ENCODE measurements around the gene CYB561A3.

The CYB561A3 gene

DNA sequence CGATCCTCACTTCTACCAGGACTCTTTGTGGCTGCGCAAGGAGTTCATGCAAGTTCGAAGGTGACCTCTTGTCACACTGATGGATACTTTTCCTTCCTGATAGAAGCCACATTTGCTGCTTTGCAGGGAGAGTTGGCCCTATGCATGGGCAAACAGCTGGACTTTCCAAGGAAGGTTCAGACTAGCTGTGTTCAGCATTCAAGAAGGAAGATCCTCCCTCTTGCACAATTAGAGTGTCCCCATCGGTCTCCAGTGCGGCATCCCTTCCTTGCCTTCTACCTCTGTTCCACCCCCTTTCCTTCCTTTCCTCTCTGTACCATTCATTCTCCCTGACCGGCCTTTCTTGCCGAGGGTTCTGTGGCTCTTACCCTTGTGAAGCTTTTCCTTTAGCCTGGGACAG, 7.0 kb upstream of the CYB561A3 start:
- no peak for DNase-seq

DNA sequence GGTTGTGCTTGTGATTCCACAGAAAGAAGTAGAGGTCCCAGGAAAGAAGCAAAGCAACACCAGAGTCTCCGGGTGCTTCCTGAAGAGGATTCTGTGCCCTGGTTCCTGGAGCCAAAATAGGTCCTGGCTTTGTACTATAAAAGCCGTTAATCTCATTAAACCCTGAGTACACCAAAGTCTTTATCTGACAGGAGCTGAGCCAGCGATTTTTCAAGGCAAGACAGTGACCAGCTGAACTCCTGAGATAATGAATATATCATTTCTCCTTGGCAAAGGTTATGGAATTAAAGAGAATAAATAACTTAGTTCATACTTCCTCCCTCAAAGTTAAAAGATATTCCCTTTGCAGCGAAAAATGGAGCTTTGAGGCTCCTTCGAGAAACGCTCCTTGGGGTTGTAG, 5.7 kb upstream of the CYB561A3 start:
- DNase-seq, result no peak

DNA sequence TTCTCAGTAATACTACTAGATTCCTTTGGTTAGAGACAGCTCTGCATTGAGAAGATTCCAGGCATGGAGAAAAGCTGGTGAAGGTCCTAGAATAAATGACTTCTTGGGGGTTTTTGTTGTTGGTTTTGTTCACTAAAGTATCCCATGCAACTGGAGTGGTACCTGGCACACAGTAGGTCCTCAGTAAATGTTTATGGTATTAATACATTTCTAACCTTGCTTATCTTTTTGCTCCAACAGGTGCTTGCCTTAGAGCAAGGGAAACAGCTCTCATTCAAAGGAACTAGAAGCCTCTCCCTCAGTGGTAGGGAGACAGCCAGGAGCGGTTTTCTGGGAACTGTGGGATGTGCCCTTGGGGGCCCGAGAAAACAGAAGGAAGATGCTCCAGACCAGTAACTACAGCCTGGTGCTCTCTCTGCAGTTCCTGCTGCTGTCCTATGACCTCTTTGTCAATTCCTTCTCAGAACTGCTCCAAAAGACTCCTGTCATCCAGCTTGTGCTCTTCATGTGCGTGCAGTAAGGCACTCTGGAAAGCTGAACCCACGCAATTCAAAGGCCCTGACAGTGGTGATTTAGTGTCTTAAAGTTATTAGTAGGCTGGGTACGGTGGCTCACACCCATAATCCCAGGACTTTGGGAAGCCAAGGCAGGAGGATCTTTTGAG, 2.5 kb upstream of the CYB561A3 start:
- no peak for DNase-seq

DNA sequence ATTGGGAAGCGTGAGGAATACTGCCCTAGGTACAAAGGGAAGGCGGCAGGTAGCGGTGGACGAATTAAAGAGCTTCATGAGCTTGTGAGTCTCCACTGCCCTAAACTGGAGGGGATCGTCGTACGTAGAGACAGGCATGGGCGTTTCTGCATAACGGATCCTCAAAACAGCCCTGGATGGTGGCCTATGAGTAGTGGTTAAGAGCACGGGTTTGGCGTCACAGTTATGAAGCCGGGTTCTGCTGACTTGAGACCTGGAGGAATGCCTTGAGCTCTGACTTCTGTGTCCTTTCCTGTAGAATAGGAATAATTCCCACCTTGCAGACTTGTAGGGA, 827 bp upstream of the CYB561A3 start:
- no peak for DNase-seq

DNA sequence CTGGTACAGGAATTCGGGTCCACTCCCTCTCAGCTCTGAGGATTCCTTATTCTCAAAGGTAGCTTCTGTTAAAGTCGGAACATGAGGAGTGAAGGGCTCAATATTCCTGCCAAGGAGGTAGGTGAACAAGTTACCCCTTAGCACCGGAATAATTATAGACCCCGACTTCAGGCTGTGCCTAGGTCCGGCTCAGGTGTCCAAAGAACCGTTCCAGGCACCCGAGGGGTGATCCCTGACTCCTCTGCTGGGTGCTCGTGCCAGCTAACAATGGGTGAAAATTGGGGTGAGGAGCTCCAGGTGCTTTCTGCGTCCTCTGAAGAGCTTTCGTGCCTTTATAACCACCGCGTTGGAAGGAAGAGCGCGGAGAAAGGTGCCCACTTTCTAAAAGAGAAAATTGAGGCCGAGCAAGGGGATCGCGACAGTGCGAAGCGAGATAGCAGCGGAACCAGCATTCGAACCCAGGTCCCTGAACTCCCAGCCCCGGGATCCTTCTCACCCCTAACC, 393 bp downstream of the CYB561A3 start:
- no peak for DNase-seq

DNA sequence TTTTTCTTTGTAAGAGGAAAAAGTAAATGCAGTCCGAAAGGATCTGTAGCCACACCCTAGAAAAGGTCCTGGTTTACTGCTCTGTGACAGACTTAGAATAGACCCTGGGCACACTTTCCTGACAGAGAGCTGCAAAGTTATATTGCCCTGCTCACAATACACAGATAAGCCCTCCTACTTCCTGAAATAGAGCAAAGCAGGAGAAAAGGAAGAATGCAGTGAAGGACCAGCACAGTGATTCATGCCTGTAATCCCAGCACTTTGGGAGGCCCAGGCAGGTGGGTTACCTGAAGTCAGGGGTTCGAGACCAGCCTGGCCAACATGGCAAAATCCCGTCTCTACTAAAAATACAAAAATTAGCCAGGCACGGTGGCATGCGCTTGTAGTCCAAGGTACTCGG, 2.2 kb downstream of the CYB561A3 start:
- no peak for DNase-seq

DNA sequence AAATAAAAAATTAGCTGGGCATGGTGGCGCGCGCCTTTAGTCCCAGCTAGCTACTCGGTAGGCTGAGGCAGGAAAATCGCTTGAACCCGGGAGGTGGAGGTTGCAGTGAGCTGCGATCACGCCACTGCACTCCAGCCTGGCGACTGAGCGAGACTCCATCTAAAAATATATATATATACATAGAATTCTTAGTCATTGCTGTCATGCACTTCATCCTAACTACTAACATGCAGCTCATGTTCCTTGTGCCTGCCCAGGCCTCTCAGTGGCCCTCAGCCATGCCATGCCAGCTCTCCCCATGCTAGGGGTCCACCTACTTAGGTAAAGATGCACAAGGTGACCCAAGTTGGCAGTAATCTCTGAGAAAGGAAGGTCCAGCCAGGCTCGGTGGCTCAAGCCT, 3.1 kb downstream of the CYB561A3 start:
- DNase-seq, result no peak

DNA sequence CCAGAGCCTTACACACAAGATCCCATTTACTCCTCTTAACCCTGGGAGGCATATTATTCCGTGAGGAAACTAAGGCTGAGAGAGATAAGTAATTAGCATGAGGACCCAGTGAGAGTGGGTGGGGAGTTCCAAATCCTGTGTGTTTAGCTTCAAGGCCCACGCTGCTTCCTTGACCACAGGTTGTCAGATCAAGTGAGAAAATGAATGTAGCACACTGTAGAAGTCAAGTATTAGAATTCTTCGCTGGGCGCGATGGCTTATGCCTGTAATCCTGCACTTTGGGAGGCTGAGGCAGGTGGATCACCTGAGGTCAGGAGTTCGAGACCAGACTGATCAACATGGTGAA, 3.8 kb downstream of the CYB561A3 start:
- DNase-seq, result no peak

DNA sequence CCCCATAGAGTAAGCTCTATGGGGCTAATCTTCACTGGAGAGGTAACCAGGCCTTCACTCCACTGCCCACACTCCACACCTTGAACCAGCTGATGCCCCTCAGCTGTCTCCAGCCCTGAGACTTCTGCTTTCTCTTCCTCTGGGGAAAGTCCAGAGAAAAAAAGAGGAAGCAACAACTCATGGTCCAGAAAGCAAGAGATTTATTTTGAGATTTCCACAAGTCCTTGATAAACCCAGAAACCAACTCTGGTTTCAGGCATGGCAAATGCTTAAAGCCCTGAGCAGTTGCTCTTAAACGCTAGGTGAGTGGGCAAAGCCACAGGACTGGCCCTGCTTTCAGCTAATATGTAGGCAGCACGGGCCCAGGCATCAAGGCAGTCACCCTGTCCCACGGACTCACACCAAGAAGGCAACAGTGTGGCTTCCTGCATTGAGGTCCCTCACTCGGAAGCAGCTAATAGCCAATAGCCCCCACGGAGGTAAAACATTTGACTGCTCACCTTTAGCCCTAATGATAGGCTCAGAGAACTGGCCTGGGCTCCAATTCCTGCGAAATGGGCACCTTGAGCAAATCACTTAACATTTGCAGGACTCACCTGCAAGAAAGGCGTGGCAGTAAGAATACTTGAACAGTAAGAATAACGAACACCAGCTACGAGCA, 4.3 kb downstream of the CYB561A3 start:
- no peak for DNase-seq

DNA sequence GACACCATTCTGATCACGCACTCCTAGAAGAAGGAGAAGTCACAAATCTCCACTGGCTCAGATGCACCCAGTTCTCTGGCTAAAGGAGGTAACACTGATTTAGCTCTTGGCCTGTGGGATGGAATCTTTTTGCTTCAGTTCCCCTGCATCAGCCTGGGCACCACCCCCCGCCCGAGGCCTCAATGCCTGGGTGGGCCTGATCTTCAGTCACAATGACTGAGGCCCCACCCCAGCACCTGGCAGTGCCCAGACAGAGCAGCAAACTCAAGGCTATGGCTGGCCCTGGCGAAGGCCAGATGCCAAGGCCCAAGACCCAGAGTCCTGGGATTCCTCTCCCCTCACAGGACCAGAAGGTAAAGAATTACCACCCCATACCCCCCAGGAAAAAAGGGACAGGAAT, 5.0 kb downstream of the CYB561A3 start:
- DNase-seq, result no peak

DNA sequence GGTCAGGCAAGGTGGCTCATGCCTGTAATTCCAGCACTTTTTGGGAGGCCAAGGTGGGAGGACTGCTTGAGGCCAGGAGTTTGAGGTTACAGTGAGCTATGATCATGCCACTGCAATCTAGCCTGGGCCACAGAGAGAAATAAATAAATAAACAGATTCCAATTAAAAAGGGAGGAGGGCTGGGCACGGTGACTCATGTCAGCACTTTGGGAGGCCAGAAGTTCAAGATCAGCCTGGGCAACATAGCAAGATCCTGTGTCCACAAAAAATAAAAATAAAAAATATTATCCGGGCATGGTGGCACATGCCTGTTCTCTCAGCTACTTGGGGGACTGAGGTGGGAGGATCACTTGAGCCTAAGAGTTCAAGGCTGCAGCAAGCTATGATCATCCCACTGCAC, 7.5 kb downstream of the CYB561A3 start:
- no peak for DNase-seq

DNA sequence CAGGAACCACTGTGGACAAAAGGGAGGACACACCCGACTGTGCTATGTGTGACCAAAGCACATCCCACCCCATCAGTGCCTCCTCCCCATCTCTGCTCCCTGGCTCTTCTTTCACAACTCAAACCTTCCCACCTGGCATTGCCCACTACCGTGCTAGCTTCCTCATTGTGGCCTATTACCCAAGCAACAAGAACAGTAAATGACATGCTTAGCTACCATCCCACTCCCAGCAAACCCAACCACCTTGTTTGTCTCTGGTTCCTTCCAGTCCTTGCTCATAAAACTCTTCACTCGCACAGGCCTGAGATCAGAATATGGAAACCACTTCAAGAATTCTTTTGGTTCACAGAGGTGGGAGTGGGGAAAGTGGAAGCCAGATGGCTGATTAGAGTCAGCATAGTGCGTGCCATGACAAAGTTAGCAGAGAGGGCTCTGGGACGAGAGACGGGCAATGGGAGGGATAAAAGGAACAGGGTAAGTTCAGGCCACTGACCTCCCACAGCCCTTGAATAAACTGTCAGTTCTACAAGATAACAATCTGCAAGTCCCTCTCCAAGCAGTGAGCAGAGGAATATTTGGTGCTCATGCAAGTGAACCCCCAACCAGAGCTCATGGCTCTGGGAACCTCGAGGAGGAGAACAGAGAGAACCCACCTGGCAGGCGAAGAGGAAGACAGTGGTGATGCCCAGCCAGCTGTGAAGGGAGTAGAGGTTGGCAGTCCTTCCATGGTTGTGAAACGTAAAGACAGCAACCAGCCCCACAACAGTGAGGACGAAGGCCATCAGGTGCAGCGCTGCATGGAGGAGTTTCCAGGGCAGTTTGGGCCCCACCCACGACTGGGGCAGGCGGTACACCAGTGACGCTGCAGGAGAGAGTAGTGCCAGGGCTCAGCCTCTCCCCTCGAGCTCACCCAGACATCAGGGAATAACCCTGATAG, 8.3 kb downstream of the CYB561A3 start:
- DNase-seq, result no peak

DNA sequence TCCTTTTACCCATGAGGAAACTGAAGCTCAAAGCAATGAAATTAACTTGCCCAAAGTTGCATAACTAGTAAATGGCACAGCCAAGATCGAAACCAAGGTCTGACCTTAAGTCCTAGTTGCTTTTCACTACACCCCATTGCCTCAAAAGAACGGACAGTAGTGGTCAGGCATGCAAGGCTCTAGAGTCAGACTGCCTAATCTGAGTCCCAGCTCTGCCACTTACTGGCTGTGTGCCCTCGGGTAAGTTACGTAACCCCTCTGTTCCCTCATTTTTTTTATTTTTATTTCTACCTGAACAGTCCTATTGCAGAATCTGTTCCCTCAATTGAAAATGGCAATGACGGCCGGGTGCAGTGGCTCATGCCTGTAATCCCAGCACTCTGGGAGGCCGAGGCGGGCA, 9.6 kb downstream of the CYB561A3 start:
- no peak for DNase-seq

DNA sequence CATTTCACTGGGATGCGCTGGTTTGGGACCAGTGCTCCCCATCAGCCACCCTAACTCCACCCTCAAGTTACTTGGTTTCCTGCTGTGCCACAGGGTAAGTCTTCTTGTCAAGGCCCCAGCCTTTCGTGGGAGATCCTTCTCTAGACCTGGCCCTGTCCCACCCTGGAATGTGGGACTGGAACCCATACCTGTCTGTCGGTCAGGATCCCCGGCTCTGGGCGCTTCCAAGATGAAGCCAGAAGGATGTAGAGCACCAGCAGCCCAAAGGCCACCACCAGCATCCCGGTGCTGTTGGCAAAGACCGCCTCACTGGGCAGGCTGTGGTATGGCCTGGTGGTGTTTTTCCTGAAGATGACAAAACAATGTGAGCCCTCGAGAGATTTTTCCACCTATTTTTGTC, 10.9 kb downstream of the CYB561A3 start:
- DNase-seq, result no peak

DNA sequence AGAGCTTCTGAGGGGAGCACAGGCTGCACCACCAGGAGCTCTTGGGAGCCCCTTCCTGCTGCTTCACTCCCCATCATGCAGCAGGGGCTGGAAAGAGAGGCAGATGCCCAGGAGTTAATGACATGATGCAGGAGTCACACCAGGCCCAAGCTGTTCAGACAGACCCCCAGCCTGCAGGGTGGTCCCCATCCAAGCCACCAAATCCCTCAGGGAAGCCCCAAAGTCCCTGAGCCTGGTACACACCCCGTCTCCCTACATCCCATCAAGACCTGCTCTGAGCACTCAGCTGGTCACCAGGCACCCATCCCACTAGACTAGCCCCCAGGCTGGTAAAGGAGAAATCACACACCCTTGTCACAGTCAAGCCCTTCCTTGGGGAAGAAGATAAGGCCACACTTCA, 11.3 kb downstream of the CYB561A3 start:
- no peak for DNase-seq

DNA sequence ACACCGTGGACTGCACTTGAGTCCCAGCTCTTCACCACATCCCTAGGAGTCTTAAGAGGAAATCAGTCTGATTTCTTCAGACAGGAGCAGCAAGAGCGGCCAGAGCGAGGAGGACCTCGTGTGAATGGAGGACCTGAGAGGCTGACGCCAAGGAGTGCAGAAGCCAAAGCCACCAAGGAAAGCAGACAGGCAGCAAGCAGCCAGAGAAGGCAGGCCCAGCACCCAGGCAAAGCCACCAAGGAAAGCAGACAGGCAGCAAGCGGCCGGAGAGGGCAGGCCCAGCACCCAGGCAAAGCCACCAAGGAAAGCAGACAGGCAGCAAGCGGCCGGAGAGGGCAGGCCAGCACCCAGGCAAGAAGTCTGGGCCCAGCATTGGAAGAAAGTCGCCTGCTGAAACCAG, 11.8 kb downstream of the CYB561A3 start:
- DNase-seq, result no peak

DNA sequence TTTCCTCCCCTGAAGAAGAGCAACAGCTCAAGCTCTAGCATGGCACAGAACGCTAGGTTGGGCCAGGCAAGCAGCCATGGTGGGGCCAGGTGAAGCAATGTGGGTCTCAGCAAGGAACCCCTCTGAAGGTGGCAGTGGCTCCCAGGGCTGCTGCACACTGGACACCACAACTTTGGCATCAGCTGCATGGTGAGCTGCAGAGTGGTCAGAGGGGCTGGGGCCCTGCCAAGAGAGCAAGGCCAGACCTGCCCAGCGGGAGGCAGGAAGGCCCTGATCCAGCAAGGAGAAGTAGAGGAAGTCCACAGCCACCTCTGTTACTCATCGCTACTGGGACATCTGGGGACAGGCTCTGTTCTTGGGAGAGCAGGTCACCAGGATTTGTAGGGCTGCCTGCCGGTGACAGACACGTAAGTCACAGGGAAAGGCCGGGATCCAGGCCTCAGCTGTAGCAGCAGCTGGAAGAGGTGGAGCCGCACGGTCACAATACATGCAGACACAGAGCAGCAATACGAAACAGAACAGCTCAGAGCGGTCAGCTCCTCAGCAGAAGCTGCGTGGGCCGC, 12.4 kb downstream of the CYB561A3 start:
- DNase-seq, result no peak

DNA sequence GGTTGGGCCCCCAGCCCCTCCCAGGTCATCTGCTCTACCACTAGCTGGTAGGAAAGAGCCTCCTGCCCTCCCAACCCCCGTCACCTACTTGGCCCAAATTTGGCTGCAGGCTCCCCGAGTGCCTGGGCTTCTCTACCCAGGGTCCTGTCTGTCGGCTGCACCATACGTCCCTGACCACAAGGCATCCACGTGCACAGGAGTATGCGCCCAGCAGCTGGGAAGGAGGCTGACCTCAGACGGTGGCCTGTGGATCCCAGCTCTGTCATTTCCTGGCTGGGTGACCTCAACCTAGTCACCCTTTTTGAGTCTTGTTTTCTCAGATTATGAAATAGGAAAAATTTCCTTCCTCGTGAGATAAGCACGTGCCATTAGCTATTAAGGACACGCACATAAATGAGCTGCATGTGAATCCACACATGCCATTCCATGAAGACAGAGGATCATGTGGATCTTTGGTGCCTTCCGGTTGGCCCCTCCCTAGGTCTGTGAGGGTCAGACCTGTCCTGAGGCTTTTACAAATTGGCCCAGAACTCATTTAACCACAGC, 13.7 kb downstream of the CYB561A3 start:
- no peak for DNase-seq

DNA sequence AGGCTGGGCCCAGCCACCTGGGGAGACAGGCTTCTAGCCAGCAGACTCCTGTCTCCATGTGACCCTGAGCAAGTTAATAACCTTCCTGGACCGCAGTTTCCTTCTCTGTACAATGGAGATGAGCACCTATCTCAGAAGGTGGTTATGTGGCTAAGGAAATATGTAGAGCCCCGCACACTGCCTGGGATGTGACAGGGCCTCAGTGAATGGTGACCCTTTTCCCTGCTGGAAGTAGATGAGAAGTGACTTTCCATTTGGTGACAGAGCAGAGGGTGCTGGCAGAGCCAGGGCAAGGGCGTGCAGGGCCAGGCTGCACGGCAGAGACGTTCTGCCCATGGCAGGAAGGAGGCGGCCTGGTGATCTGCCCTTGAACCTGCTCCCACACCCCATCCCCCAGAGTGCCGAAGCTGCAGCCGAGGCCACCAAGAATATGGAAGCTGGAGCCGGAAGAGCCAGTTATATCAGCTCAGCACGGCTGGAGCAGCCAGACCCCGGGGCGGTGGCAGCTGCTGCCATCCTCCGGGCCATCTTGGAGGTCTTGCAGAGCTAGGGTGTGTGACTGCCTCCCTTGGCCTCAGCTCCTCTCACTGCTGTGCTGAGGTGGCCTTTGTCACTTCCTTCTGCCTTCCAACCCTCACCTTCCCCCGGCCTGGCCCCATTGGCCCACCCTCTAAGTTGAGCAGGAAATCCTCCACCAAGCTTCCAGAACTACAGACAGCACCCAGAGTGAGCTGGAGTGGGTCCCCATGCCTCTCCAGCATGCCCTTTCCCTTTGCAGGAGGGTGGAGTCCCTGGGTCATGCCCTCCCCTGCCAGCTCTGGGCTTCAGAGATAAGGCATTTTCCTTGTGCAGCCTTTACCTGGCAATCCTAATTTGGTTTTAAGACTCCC, 15.5 kb downstream of the CYB561A3 start:
- DNase-seq, result no peak

DNA sequence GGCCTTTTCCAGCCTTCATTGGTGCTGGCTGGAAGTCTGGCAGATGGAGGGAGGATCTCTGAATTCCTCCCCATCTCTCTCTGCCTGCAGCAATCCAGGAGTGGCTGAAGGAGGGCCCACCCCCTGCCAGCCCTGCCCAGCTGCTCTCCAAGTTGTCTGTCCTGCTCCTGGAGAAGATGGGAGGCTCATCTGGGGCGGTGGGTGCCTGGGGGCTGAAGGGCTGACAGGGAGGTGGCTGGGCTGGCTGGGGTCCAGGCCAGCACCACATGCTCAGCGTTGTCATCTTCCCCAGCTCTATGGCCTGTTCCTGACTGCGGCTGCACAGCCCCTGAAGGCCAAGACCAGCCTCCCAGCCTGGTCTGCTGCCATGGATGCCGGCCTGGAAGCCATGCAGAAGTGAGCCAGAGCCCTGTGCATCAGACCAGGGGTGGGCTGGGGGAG, 16.5 kb downstream of the CYB561A3 start:
- DNase-seq, result no peak

DNA sequence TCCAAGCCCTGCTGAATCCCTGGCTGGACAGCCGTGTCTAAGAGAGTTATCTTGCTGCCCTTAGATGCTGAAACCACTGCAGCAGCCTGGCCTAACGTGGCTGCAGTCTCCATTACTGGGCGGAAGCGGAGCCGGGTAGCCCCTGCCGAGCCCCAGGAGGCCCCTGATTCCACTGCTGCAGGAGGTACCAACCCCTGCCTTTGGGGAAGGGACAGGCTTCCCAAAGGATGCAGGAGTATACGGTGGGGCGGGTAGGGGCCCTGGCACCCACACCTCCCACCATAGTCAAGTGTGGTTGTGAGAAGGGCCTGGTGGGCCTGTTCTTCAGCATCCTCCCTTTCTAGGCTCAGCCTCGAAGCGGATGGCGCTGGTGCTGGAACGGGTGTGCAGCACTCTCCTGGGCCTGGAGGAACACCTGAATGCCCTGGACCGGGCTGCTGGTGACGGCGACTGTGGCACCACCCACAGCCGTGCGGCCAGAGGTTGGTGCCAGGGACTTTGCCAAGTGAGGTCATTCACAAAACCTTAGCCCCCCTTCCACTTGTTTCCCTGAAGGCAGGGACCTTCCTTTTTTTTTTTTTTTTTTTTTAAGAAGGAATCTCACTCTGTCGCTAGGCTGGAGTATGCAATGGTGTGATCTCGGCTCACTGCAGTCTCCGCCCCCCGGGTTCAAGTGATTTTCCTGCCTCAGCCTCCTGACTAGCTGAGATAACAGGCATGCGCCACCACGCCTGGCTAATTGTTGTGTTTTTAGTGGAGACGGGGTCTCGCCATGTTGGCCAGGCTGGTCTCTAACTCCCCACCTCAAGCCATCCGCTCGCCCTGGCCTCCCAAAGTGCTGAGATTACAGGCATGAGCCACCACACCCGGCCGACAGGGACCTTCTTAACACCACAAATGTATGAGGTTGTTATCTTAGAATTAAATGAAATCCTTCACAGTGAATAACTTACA, 17.6 kb downstream of the CYB561A3 start:
- no peak for DNase-seq

Measured in activated effector memory CD4-positive, alpha-beta T cell treated with Interleukin-2 at 50 U/mL for 16 hours (primary cell).